ENCODE measurements around the gene FGD3. TPM values are rescaled to one million over a fixed set of nuclear protein-coding genes. Genes with fewer than 3 reads are reported as not detected.

FGD3 gene
- total RNA-seq, 1 experiment from 2014 or later = 1.8 TPM

- no peak for TF ChIP-seq CTCF (conservative IDR thresholded peaks at IDR 0.05)
- Histone ChIP-seq H4K5ac (ENCODE audit: insufficient read length, low read depth, low read length) (no peak overlapping the region), H4K20me1 (ENCODE audit: control insufficient read depth, insufficient read depth, insufficient read length) (no peaks in the 10 kb centered on the region), H2BK12ac (ENCODE audit: insufficient read length, low read depth, low read length) (no peak overlapping the region), H2BK20ac (ENCODE audit: low read depth, low read length, poor library complexity, severe bottlenecking) (no peak overlapping the region), H3K56ac (ENCODE audit: insufficient read length, low read depth, low read length) (peak overlapping the region; percentile 90), H2AK5ac (ENCODE audit: insufficient read length, low read length) (no peak overlapping the region), H3K18ac (ENCODE audit: insufficient read length, low read depth, low read length) (no peak overlapping the region), H3K4me2 (ENCODE audit: insufficient read depth, insufficient read length, low read length) (no peak overlapping the region), H2BK5ac (ENCODE audit: insufficient read length, low read length) (peak overlapping the region; percentile 60), H4K91ac (ENCODE audit: insufficient read length, low read depth, low read length) (no peak overlapping the region), H3K79me1 (ENCODE audit: insufficient read depth, low read depth, low read length, poor library complexity, severe bottlenecking) (no peaks in the 10 kb centered on the region), H4K8ac (replicated peaks; ENCODE audit: insufficient read length, low read depth, low read length) (peak overlapping the region; percentile 61), H3T11ph (ENCODE audit: low read length) (no peak overlapping the region), H3K79me2 (ENCODE audit: insufficient read depth, low read length) (no peaks in the 10 kb centered on the region), H3K23ac (ENCODE audit: insufficient read length, low read depth, low read length) (no peak overlapping the region), H3K23me2 (ENCODE audit: insufficient read length, low read depth, low read length, poor library complexity, severe bottlenecking) (no peaks in the 10 kb centered on the region), H3K9ac (ENCODE audit: extremely low read depth, insufficient read length, low read length) (no peak overlapping the region), H3K27me3 (ENCODE audit: insufficient read depth, low read length) (no peaks in the 10 kb centered on the region), H2BK120ac (ENCODE audit: low read depth, low read length, poor library complexity, severe bottlenecking) (no peak overlapping the region), H3K4me1 (ENCODE audit: insufficient read depth, low read length) (no peaks in the 10 kb centered on the region), H2AFZ (ENCODE audit: low read length) (no peak overlapping the region), H3K14ac (ENCODE audit: insufficient read depth, low read length) (no peak overlapping the region), H3K9me3 (ENCODE audit: control insufficient read depth, low read depth, low read length) (no peaks in the 10 kb centered on the region), H3K27ac (ENCODE audit: insufficient read length, low read depth, low read length) (no peak overlapping the region), H2BK15ac (ENCODE audit: low read depth, low read length) (no peak overlapping the region), H3K4ac (ENCODE audit: low read depth, low read length) (no peak overlapping the region)
- no peak for DNase-seq
- WGBS (ENCODE audit: extremely low coverage, insufficient read length, low lambda C conversion rate) = no CpG with 5 or more reads among the region's 10 CpGs
- no peaks in the 10 kb centered on the region for H3K9me3 Mint-ChIP-seq
- H3K36me3 Mint-ChIP-seq (ENCODE audit: insufficient read depth in 1 of 3, low read depth in 3 of 3) = no peaks in the 10 kb centered on the region
- no peak overlapping the region for H3K4me3 Mint-ChIP-seq
- H3K4me1 Mint-ChIP-seq = peaks cover 8 to 12% of the 10 kb centered on the region in 2 experiments
- peaks cover 3% of the 10 kb centered on the region; the same call in 1 of the 2 replicates for H3K27me3 Mint-ChIP-seq (ENCODE audit: low read depth)
- peak overlapping the region in 2 of 3 experiments; percentile 16 to 70; a peak in 2 of 7 replicates for H3K27ac Mint-ChIP-seq
Observed at GRCh38 chr9:92954049-92954861, 6.9 kb downstream of the FGD3 start.
